ENCODE measurements around the gene BRF1.

DNA sequence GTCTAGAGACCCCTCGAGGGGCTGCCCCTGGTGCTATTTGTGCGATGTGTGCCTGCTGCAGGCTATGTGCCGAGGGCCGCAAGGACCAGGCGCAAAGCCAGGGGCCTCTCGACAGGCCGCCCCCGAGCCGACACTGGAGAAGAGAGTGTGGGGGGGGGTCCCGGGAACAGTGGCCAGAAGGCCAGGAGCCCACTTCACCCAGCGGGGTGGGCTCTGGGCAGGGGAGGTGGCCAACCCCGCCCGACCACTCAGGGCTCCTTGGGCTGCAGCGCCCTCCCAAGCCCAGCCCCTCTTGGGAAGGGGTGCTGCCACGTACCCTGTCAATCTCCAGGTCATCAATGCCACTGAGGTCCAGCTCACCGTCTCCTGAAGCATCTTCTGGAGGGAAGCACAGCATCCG is 81.0 kb downstream of the BRF1 start:
- TF ChIP-seq, protein P1, sequence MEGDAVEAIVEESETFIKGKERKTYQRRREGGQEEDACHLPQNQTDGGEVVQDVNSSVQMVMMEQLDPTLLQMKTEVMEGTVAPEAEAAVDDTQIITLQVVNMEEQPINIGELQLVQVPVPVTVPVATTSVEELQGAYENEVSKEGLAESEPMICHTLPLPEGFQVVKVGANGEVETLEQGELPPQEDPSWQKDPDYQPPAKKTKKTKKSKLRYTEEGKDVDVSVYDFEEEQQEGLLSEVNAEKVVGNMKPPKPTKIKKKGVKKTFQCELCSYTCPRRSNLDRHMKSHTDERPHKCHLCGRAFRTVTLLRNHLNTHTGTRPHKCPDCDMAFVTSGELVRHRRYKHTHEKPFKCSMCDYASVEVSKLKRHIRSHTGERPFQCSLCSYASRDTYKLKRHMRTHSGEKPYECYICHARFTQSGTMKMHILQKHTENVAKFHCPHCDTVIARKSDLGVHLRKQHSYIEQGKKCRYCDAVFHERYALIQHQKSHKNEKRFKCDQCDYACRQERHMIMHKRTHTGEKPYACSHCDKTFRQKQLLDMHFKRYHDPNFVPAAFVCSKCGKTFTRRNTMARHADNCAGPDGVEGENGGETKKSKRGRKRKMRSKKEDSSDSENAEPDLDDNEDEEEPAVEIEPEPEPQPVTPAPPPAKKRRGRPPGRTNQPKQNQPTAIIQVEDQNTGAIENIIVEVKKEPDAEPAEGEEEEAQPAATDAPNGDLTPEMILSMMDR (conservative IDR thresholded peaks at IDR 0.05 in 1 of 2, IDR thresholded peaks at IDR 0.05 in 1 of 2; ENCODE audit: low read depth in 1 of 2, low read length in 2 of 2): no peak
- TF ChIP-seq EZH2 (IDR thresholded peaks at IDR 0.05; ENCODE audit: low read length, missing control alignments): no peak

All from fibroblast of lung (primary cell).